K562 (cell line): ENCODE results near the gene CADPS2. TPM values are rescaled to one million over a fixed set of nuclear protein-coding genes. Genes with fewer than 3 reads are reported as not detected.

Experiments used
- ATAC-seq: fragments of 200-7000 bp; cut with Tn5 transposase; 3 replicates; pipeline ENCODE4 v1.9.1; 2020; ENCODE audit warnings: moderate library complexity
- BruUV-seq: library from RNA; stranded (reverse); fragments of 400-500 nt; replicated peaks from 2 replicates; lab custom pipeline; 2021; lab: Mats Ljungman, UMichigan
- CTCF ChIA-PET: fragments of 300-600 bp; formaldehyde crosslinking; extraction: SDS; loops from one replicate; lab custom pipeline; 2021; ENCODE audit warnings: low intra/inter-chr PET ratio; lab: Yijun Ruan, JAX
- POLR2A ChIA-PET: fragments of 300-600, 350-650 bp; sonication (Branson Sonifier 250); formaldehyde crosslinking; extraction: SDS; loops from one replicate; lab custom pipeline; 2021; ENCODE audit warnings: antibody characterized with exemption, inconsistent platforms; lab: Yijun Ruan, JAX
- DNase-seq, 4 experiments: peaks; one replicate each; pipeline versions ENCODE4 v3.0.0 to v3.0.0-alpha.2; 2011 to 2018; ENCODE audit warnings: low spot score in 3 of 4, mixed read lengths in 3 of 4; ENCODE audit errors: extremely low read depth in 1 of 4
- FAIRE-seq: peaks from 2 replicates; lab custom pipeline; 2011; peaks lifted over from hg19 to GRCh38; lab: Jason Lieb, UNC
- H2AFZ ChIP-seq: 2 replicates; pipeline ENCODE4 v1.6.0; 2011; ENCODE audit warnings: low read depth, low read length, control low read depth, inconsistent platforms
- H3K27ac ChIP-seq: fragments of 200-600 bp; 3 replicates; pipeline ENCODE4 v1.8.0; 2011; ENCODE audit warnings: low read depth, mild to moderate bottlenecking, control low read depth, inconsistent platforms, low read length, moderate library complexity, mixed read lengths; ENCODE audit errors: extremely low read depth
- H3K27me3 ChIP-seq, 2 experiments: fragments of 300-600 bp in 1 of 2; 2 replicates in 1 of 2; 3 replicates in 1 of 2; pipeline versions ENCODE4 v1.6.0 to v1.8.0; 2011; ENCODE audit warnings: inconsistent platforms in 2 of 2, low read length in 2 of 2, mild to moderate bottlenecking in 1 of 2, mixed read lengths in 1 of 2, moderate library complexity in 1 of 2; ENCODE audit not compliant: control insufficient read depth in 2 of 2, insufficient read depth in 2 of 2
- H3K36me3 ChIP-seq: fragments of 300-600 bp; 3 replicates; pipeline ENCODE4 v1.8.0; 2011; ENCODE audit warnings: mild to moderate bottlenecking, low read length, inconsistent platforms; ENCODE audit not compliant: control insufficient read depth, insufficient read depth
- H3K4me1 ChIP-seq, 2 experiments: fragments of 200-600 bp in 1 of 2; replicated peaks in 1 of 2; 2 replicates in 1 of 2; 3 replicates in 1 of 2; pipeline versions ENCODE4 v1.5.1 to v1.8.0; 2011; ENCODE audit warnings: inconsistent platforms in 2 of 2, low read length in 2 of 2, mild to moderate bottlenecking in 1 of 2, mixed read lengths in 1 of 2, moderate library complexity in 1 of 2; ENCODE audit not compliant: control insufficient read depth in 2 of 2, insufficient read depth in 2 of 2
- H3K4me2 ChIP-seq: 2 replicates; pipeline ENCODE4 v1.6.1; 2011; ENCODE audit warnings: low read length, control low read depth, inconsistent platforms, mixed read lengths; ENCODE audit not compliant: insufficient read depth
- H3K4me3 ChIP-seq: fragments of 200-600 bp; sonication (generic), shearing (Covaris generic); 2 replicates; pipeline ENCODE4 v1.5.1; 2016; ENCODE audit warnings: control low read depth, inconsistent platforms
- H3K79me2 ChIP-seq: fragments of 200-600 bp; 3 replicates; pipeline ENCODE4 v1.8.0; 2011; ENCODE audit warnings: low read length, inconsistent platforms; ENCODE audit not compliant: control insufficient read depth, insufficient read depth
- H3K9ac ChIP-seq, 2 experiments: 2 replicates each; pipeline versions ENCODE4 v1.6.0 to v1.6.1; 2011; ENCODE audit warnings: low read depth in 2 of 2, low read length in 2 of 2, control low read depth in 1 of 2, inconsistent platforms in 1 of 2, mild to moderate bottlenecking in 1 of 2, mixed read lengths in 1 of 2; ENCODE audit not compliant: insufficient read depth in 1 of 2
- H3K9me1 ChIP-seq: one replicate; pipeline ENCODE4 v1.6.0; 2011; ENCODE audit warnings: inconsistent platforms, mild to moderate bottlenecking, low read length, moderate library complexity; ENCODE audit not compliant: control insufficient read depth, insufficient read depth
- H3K9me3 ChIP-seq: replicated peaks from 2 replicates; pipeline ENCODE4 v1.5.1; 2011; ENCODE audit warnings: low read depth, low read length, inconsistent platforms; ENCODE audit not compliant: control insufficient read depth, insufficient read depth
- H4K20me1 ChIP-seq: replicated peaks from 2 replicates; pipeline ENCODE4 v1.6.1; 2011; ENCODE audit warnings: low read length, inconsistent platforms, mixed read lengths; ENCODE audit not compliant: control insufficient read depth, insufficient read depth
- E2F8 ChIP-seq: fragments of 450-650 bp; IDR thresholded peaks from 2 replicates; pipeline ENCODE4 v1.7.1; 2018; ENCODE audit warnings: mild to moderate bottlenecking, low read depth; ENCODE audit not compliant: partially characterized antibody
- ETS2 ChIP-seq: IDR thresholded peaks from 2 replicates; pipeline ENCODE4 v1.6.1; 2016; ENCODE audit warnings: borderline replicate concordance, missing genetic modification characterization, mild to moderate bottlenecking, moderate library complexity, missing compliant biosample characterization; ENCODE audit not compliant: poor library complexity, severe bottlenecking
- ZBTB1 ChIP-seq: sonication (generic); formaldehyde crosslinking; IDR thresholded peaks from 2 replicates; pipeline ENCODE4 v1.8.1; 2023; ENCODE audit warnings: missing genetic modification reagents, low read depth, mild to moderate bottlenecking, borderline replicate concordance
- ZBTB43 ChIP-seq: sonication (generic); formaldehyde crosslinking; IDR thresholded peaks from 2 replicates; pipeline ENCODE4 v1.8.0; 2023; ENCODE audit warnings: mild to moderate bottlenecking, missing genetic modification reagents
- ZNF212 ChIP-seq: fragments of 450-650 bp; formaldehyde crosslinking; IDR thresholded peaks from 2 replicates; pipeline ENCODE4 v1.4.0; 2020; ENCODE audit warnings: mild to moderate bottlenecking
- WGBS: fragments of 100-300 bp; shearing (Covaris generic); methylation state at CpG from one replicate; pipeline ENCODE4 v1.1.6; 2016; ENCODE audit warnings: low coverage, mixed read lengths; ENCODE audit not compliant: insufficient coverage; ENCODE audit errors: missing lambda C conversion rate; 5-methylcytosine and 5-hydroxymethylcytosine counted together
- in situ Hi-C: fragments of 300-500 bp; cut with MboI; formaldehyde crosslinking; loops from 4 replicates; pipeline ENCODE4 v1.15.0; 2018; ENCODE audit warnings: inconsistent platforms, mixed read lengths
- intact Hi-C: fragments of 100-400 bp; cut with micrococcal nuclease; formaldehyde crosslinking; loops from 2 replicates; pipeline ENCODE4 v1.14.2; 2022
- polyA plus RNA-seq, 8 experiments: library from polyadenylated mRNA; depleted of rRNA in 4 of 8; stranded (reverse) in 5 of 8; unstranded in 3 of 8; fragments of >200 nt; fragmentation: Nextera tagmentation in 2 of 8; fragmentation: Illumina TruSeq in 1 of 8; extraction: Ambion mirVana in 2 of 8; extraction: Trizol in 1 of 8; gene quantifications; 2 replicates each; pipeline versions ENCODE4 v1.2.1 to v1.2.3, GENCODE V29; 2011 to 2014; ENCODE audit warnings: inconsistent platforms in 1 of 8, missing spikeins in 1 of 8
- total RNA-seq, 7 experiments: library from RNA; depleted of rRNA in 6 of 7; stranded (reverse); fragments of >200 nt in 6 of 7; fragmentation: Illumina TruSeq in 2 of 7; extraction: Trizol in 2 of 7; gene quantifications; 2 replicates each; pipeline versions ENCODE4 v1.2.1 to v1.2.3, GENCODE V29; 2011 to 2021; ENCODE audit warnings: low replicate concordance in 1 of 7

The CADPS2 gene
- total and polyA plus RNA-seq, 9 of the 15 experiments (the other 6 are each of a cell fraction or from before 2014, with no cell fraction given) = 0.03 to 0.14 (median 0.04) TPM; not detected in 1

- TF ChIP-seq E2F8 = no peak
- no peak for TF ChIP-seq ZNF212 (CRISPR knock-in tag)
Observed at GRCh38 chr7:122849322-122849956, 36.8 kb downstream of the CADPS2 start (continued).

GRCh38 chr7:122847871-122848473 lies 38.3 kb downstream of the CADPS2 start:
- ChIA-PET CTCF (no interaction called here), POLR2A (interaction anchor here (0.7 kb wide), 1 partner anchor 284 kb away, joined by 3 read pairs; no protein-coding TSS in a partner anchor)
- Histone ChIP-seq H3K9ac (no peak overlapping the region), H3K36me3 (no peaks in the 10 kb centered on the region), H3K79me2 (no peaks in the 10 kb centered on the region), H3K27me3 (no peaks in the 10 kb centered on the region)
- in situ Hi-C loops = no loop called here
- no peak for DNase-seq
- TF ChIP-seq ZBTB43 (CRISPR knock-in tag) = no peak
- no peak for TF ChIP-seq ZBTB1 (CRISPR knock-in tag)
- TF ChIP-seq ETS2 = no peak
- TF ChIP-seq, all 486 proteins: peak for 0
- H3K4me2 ChIP-seq = no peak overlapping the region
- BruUV-seq = no TSS peak
- no peaks in the 10 kb centered on the region for H3K9me1 ChIP-seq
- 1% methylated on average over 3 of the region's 3 CpGs for WGBS
- no peak overlapping the region for H3K27ac ChIP-seq
- no peaks in the 10 kb centered on the region for H4K20me1 ChIP-seq
- no peak overlapping the region for H2AFZ ChIP-seq
- no peak overlapping the region for H3K4me3 ChIP-seq
- FAIRE-seq = no peak
- H3K9me3 ChIP-seq = no peaks in the 10 kb centered on the region
- no peak for ATAC-seq
- no peaks in the 10 kb centered on the region for H3K4me1 ChIP-seq
- intact Hi-C loops = no loop called here
